Pancreas (tissue), 10 donors: ENCODE data around the gene INPPL1. TPM values are rescaled to one million over a fixed set of nuclear protein-coding genes. Genes with fewer than 3 reads are reported as not detected.
A peak's percentile ranks its signal among the peaks of the same experiment; 100 is the strongest.
"Not testable (repeated sequence)": the region's sequence is repeated elsewhere in the genome, so short reads cannot be mapped to it uniquely, and the experiment has no call there.

Experiments used
- ATAC-seq, 4 donors: fragments of 200-7000 bp; cut with Tn5 transposase; one replicate each; pipeline versions ENCODE4 v1.8.0 to v1.9.1; 2020; ENCODE audit warnings: mild to moderate bottlenecking in 4 of 4, moderate library complexity in 4 of 4
- DNase-seq, 6 donors: peaks; one replicate each; pipeline ENCODE4 v3.0.0-alpha.2; 2020
- FAIRE-seq: peaks from 2 replicates; lab custom pipeline; 2012; peaks lifted over from hg19 to GRCh38; lab: Jason Lieb, UNC
- H3K27ac ChIP-seq, 4 donors: fragments of 200-600 bp; sonication (generic); 1 replicate in 3 of 4; 2 replicates in 1 of 4; pipeline versions ENCODE4 v1.5.0 to v1.8.0; 2020
- H3K27me3 ChIP-seq, 4 donors: fragments of 200-600 bp; one replicate each; pipeline ENCODE4 v1.8.0; 2021
- H3K36me3 ChIP-seq, 3 donors: fragments of 200-600 bp; sonication (generic) in 1 of 3; one replicate each; pipeline versions ENCODE4 v1.5.0 to v1.8.0; 2020 to 2021
- H3K4me1 ChIP-seq, 3 donors: fragments of 200-600 bp; one replicate each; pipeline ENCODE4 v1.8.0; 2021
- H3K4me3 ChIP-seq, 4 donors: fragments of 200-600 bp; sonication (generic) in 2 of 4; one replicate each; pipeline versions ENCODE4 v1.5.0 to v1.8.0; 2020 to 2021
- H3K9me3 ChIP-seq, 4 donors: fragments of 200-600 bp; one replicate each; pipeline ENCODE4 v1.8.0; 2021
- CTCF ChIP-seq, 4 donors: fragments of 200-600 bp; sonication (generic) in 3 of 4; IDR thresholded peaks; one replicate each; pipeline versions ENCODE4 v1.5.0 to v1.8.0; 2021; ENCODE audit warnings: antibody characterized with exemption in 4 of 4
- WGBS, 2 donors: extraction: QIAGEN DNeasy Blood & Tissue Kit; methylation state at CpG; one replicate each; pipeline ENCODE4 v1.1.7; 2013; 5-methylcytosine and 5-hydroxymethylcytosine counted together
- intact Hi-C, 3 donors: fragments of 100-400 bp; cut with DNase I; formaldehyde crosslinking; loops; one replicate each; pipeline versions ENCODE4 v1.11.1 to v1.14.2; 2022
- polyA plus RNA-seq, 2 donors: library from polyadenylated mRNA; stranded (reverse); fragments of 200-250 nt; gene quantifications; one replicate each; pipeline ENCODE4 v1.2.3, GENCODE V29; 2013
- total RNA-seq, 6 donors: library from RNA; stranded (reverse); fragmentation: NEBNext Ultra II Directional in 4 of 6; extraction: Animal tissue kit (Norgen Biotek cat#: 25700) in 4 of 6; gene quantifications; one replicate each; pipeline versions ENCODE4 v1.2.1 to v1.2.4, GENCODE V29; 2021 to 2023
- donor health status: healthy with polysubstance abuse.
- donor health status: DM: no; HTN: no; CAD: no; lungs with moderate emphysema.
- donor health status: DM: no; HTN: no; CAD: no.
- donor health status: control.
- donor health status: control.
- donor health status: Bipolar disorder and iron deficiency.
- donor health status: DM: yes; HTN: yes; CAD: no.
- donor health status: DM: no; HTN: no; CAD: no.
- donor health status: DM: no; HTN: no; CAD: no.
- donor health status: DM: yes; HTN: yes; CAD: no.

Gene INPPL1
- total and polyA plus RNA-seq, 8 donors = 46.3 to 131 (median 62.7) TPM

- 54 to 70% methylated on average over 2 of the region's 2 CpGs for WGBS, 2 donors
- intact Hi-C loops = no loop called here
- no peak for FAIRE-seq
- no peak for TF ChIP-seq CTCF (IDR thresholded peaks at IDR 0.05)
- no peak for DNase-seq
- H3K36me3 ChIP-seq = no peaks in the 10 kb centered on the region
- no peaks in the 10 kb centered on the region for H3K4me1 ChIP-seq
- no peak for ATAC-seq
- H3K9me3 ChIP-seq = no peaks in the 10 kb centered on the region
- no peak overlapping the region for H3K4me3 ChIP-seq
- no peaks in the 10 kb centered on the region for H3K27me3 ChIP-seq
- no peak overlapping the region for H3K27ac ChIP-seq
Measured at GRCh38 chr11:72203163-72203562, 21.4 kb upstream of the INPPL1 start.

- Histone ChIP-seq H3K4me1 (no peaks in the 10 kb centered on the region), H3K27me3 (no peaks in the 10 kb centered on the region), H3K36me3 (no peaks in the 10 kb centered on the region), H3K27ac (no peak overlapping the region), H3K9me3 (no peaks in the 10 kb centered on the region), H3K4me3 (no peak overlapping the region)
- ATAC-seq (no peak), DNase-seq (no peak), FAIRE-seq (no peak)
- intact Hi-C loops = no loop called here
- TF ChIP-seq CTCF (IDR thresholded peaks at IDR 0.05) = no peak
Measured at GRCh38 chr11:72204886-72205285, 19.7 kb upstream of the INPPL1 start.

- intact Hi-C loops, H3K9me3 ChIP-seq, H3K36me3 ChIP-seq, DNase-seq, FAIRE-seq, ATAC-seq, H3K4me1 ChIP-seq, H3K4me3 ChIP-seq, H3K27ac ChIP-seq, H3K27me3 ChIP-seq: not testable (repeated sequence)
- WGBS, 2 donors = 81 to 84% methylated on average over 2 of the region's 2 CpGs
Measured at GRCh38 chr11:72206794-72207193, 17.8 kb upstream of the INPPL1 start.

GRCh38 chr11:72208281-72208680 is 16.3 kb upstream of the INPPL1 start:
- no peak overlapping the region for H3K27ac ChIP-seq
- FAIRE-seq = no peak
- H3K4me1 ChIP-seq = no peaks in the 10 kb centered on the region
- no peaks in the 10 kb centered on the region for H3K36me3 ChIP-seq
- no peak for ATAC-seq
- WGBS, 2 donors = 47 to 64% methylated on average over 3 of the region's 3 CpGs
- no peak for TF ChIP-seq CTCF (IDR thresholded peaks at IDR 0.05)
- intact Hi-C loops = no loop called here
- no peak for DNase-seq
- no peak overlapping the region for H3K4me3 ChIP-seq
- H3K9me3 ChIP-seq = no peaks in the 10 kb centered on the region
- H3K27me3 ChIP-seq = no peaks in the 10 kb centered on the region

- DNase-seq (peak in 1 of 6 donors; percentile 1), ATAC-seq (no peak), FAIRE-seq (no peak)
- H3K36me3 ChIP-seq = no peaks in the 10 kb centered on the region
- H3K9me3 ChIP-seq = no peaks in the 10 kb centered on the region
- no peaks in the 10 kb centered on the region for H3K27me3 ChIP-seq
- intact Hi-C loops = no loop called here
- TF ChIP-seq CTCF (IDR thresholded peaks at IDR 0.05) = no peak
- no peaks in the 10 kb centered on the region for H3K4me1 ChIP-seq
- H3K4me3 ChIP-seq = no peak overlapping the region
- no peak overlapping the region for H3K27ac ChIP-seq
- 79 to 82% methylated on average over 4 of the region's 4 CpGs for WGBS, 2 donors
Measured at GRCh38 chr11:72209101-72209500, 15.5 kb upstream of the INPPL1 start.
